RWPE1 (cell line): ENCODE data around the gene SH3GL3.

Source experiments
- CTCF ChIA-PET: fragments of 350-600 bp; sonication (Branson Sonifier 250); formaldehyde crosslinking; extraction: SDS; loops from one replicate; lab custom pipeline; 2021; lab: Yijun Ruan, JAX
- POLR2A ChIA-PET: fragments of 400-600 bp; formaldehyde crosslinking; extraction: SDS; loops from one replicate; lab custom pipeline; 2020; ENCODE audit warnings: antibody characterized with exemption; ENCODE audit not compliant: low non-redundant PET; lab: Yijun Ruan, JAX
- DNase-seq: peaks from one replicate; pipeline ENCODE4 v3.0.0; 2012; ENCODE audit warnings: low spot score
- H3K27ac ChIP-seq: fragments of 450-650 bp; 2 replicates; pipeline ENCODE4 v1.5.1; 2017
- CTCF ChIP-seq: fragments of 450-650 bp; conservative IDR thresholded peaks from 2 replicates; pipeline ENCODE4 v1.5.1; 2017; ENCODE audit warnings: low read depth, mild to moderate bottlenecking

SH3GL3 gene

DNA sequence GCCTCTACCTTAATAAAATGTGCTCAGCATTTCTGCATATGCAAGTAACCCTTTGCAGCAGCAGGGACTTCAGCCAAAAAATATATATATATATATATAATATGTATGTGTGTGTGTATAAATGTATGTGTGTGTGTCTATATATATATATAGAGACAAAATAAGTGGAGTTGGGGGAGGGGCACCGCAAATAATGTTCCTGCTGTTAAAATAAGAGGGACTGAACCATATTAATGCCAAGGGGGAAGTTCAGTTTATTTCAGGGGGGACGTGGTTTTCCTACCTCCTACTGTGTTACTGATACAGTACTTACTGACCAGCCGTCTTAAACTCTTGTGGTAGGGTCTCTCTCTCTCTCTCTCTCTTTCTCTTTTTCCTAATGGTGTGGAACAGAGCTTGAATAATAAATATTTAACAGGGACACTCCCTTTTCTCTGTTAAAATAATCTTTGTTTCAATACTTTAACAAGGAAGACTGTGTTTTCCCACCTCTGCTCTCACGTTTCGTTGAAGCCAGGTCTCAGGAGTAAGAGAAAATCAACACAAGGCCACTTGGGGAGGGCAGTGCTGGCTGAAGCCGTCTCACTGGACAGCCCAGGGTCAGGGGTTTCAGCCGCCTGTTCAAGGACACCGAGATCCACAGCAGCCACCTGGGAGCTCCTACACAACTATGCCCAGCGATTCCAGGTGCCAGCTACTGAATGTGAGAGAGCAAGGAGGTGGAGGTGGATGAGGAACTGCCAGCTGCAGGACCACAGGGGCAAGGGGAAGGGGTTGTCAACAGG, 164.0 kb downstream of the SH3GL3 start:
- DNase-seq, result no peak
- TF ChIP-seq CTCF, result no peak
- H3K27ac ChIP-seq, result no peak overlapping the region
- ChIA-PET CTCF (no interaction called here), POLR2A (no interaction called here)

GRCh38 chr15:83612226-83612625, 165.1 kb downstream of the SH3GL3 start:
- TF ChIP-seq CTCF, result no peak
- CTCF ChIA-PET, result interaction anchor here (0.6 kb wide), 1 partner anchor 134 kb away, joined by 3 read pairs; no protein-coding TSS in a partner anchor
- POLR2A ChIA-PET, result no interaction called here
- peak; percentile 12 for DNase-seq
- no peak overlapping the region for H3K27ac ChIP-seq

GRCh38 chr15:83612898-83613635, 165.9 kb downstream of the SH3GL3 start:
- no peak for TF ChIP-seq CTCF
- ChIA-PET CTCF (interaction anchor here (0.6 kb wide), 2 partner anchors 133 to 364 kb away, joined by 3 read pairs; no protein-coding TSS in a partner anchor), POLR2A (no interaction called here)
- DNase-seq, result no peak
- no peak overlapping the region for H3K27ac ChIP-seq

GRCh38 chr15:83613714-83614113, 166.6 kb downstream of the SH3GL3 start:
- POLR2A ChIA-PET, result no interaction called here
- DNase-seq, result no peak
- CTCF ChIA-PET, result interaction anchor here (0.6 kb wide), 1 partner anchor 365 kb away, joined by 3 read pairs; no protein-coding TSS in a partner anchor
- H3K27ac ChIP-seq, result no peak overlapping the region
- TF ChIP-seq CTCF, result no peak

DNA sequence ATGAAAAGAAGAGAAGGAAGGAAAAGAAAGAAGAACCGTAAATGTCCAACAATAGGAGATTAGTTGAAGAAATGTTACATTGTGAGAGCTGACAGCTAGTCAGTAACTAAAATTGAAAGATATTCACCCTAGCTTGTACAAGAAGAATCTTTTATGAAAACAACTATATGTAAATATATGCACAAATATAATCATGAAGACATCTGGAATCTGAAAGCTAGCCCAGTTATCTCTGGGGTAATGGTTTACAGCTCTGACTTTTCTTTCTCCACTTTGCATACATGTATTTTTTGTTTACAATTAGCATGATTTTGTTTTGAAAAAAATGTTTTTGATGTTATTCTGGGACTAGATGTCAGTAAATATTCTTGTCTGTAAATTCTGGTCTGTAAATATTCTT, 169.7 kb downstream of the SH3GL3 start:
- POLR2A ChIA-PET, result no interaction called here
- CTCF ChIA-PET, result no interaction called here
- no peak for TF ChIP-seq CTCF
- no peak overlapping the region for H3K27ac ChIP-seq
- no peak for DNase-seq

DNA sequence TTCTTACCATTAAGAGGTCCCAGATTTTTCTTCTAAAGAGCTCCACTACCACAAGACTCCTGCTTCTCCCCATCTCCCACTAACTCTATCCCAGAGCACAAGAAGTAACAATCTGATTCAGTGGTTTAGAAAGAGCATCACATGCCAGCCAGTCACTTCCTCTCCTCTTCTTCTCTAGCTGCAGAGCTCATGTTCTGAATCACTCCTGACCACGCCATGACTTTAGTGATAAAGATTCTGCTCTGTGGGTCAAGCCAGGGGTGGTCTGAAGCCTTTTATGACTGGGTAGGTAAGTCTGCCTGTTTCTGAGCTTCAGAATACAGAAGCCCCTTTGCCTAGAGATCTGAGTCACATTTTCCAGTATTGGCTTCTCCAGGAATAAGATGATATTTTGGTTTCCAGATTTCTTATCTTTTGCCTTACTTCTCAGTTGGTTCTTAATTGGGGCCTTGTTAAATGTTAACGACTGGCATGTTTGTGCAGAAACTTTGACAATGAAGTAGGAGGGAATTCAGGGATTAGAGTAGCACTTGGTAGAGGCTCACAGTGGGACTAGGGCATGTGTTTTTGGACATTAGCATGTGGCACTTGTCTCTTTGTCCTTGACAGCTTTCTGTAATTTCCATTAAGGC, 179.1 kb downstream of the SH3GL3 start:
- TF ChIP-seq CTCF, result no peak
- no peak for DNase-seq
- ChIA-PET CTCF (interaction anchor here (0.6 kb wide), 1 partner anchor 43 kb away, joined by 3 read pairs; no protein-coding TSS in a partner anchor), POLR2A (no interaction called here)
- H3K27ac ChIP-seq, result no peak overlapping the region
